ENCODE measurements around the gene GBX2.

DNA sequence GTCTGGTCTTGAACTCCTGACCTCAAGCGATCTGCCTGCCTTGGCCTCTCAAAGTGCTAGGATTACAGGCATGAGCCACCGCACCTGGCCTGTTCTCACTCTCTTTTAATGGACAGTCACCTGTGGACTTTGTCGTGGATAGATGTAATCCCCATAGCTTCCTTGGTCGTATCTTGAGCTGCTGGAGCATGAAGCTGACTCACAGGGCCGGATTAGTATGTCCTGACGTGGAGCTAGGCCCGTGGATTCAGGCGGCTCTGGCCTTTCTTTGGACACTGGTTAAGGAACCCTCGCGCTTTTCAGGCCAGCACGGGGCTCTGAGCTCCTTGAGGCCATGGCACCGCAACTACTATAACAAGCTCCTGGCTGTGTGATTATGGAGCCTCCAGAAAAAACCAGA, 27.5 kb upstream of the GBX2 start:
- no peak for TF ChIP-seq SRF (IDR thresholded peaks at IDR 0.05; ENCODE audit: low read depth)
- TF ChIP-seq CTCF (IDR thresholded peaks at IDR 0.05 in 2 of 3, conservative IDR thresholded peaks at IDR 0.05 in 1 of 3; ENCODE audit: borderline replicate concordance in 1 of 3, insufficient read depth in 1 of 3, low read depth in 2 of 3, low read length in 2 of 3), result no peak
- no peak for TF ChIP-seq RAD21 (IDR thresholded peaks at IDR 0.05; ENCODE audit: low read depth)
- TF ChIP-seq JUND (IDR thresholded peaks at IDR 0.05), result no peak
- TF ChIP-seq POLR2AphosphoS5 (IDR thresholded peaks at IDR 0.05; ENCODE audit: low read depth, low read length), result no peak
- TF ChIP-seq SP1 (IDR thresholded peaks at IDR 0.05; ENCODE audit: low read depth), result no peak
